Mammary epithelial cell (primary cell): ENCODE data around the gene AP2B1.

Experiments used
- EZH2 ChIP-seq: IDR thresholded peaks from 2 replicates; pipeline ENCODE4 v1.6.1; 2012; ENCODE audit warnings: low read length, inconsistent platforms, borderline replicate concordance
- TF ChIP-seq, protein P1 (sequence below), 2 donors: IDR thresholded peaks in 1 of 2; conservative IDR thresholded peaks in 1 of 2; 2 replicates each; pipeline ENCODE4 v1.5.1; 2011 to 2012; ENCODE audit warnings: inconsistent platforms in 2 of 2, low read length in 2 of 2, mild to moderate bottlenecking in 2 of 2, control low read depth in 1 of 2, low read depth in 1 of 2; ENCODE audit not compliant: insufficient read depth in 1 of 2; ENCODE audit errors: extremely low read depth in 1 of 2

DNA sequence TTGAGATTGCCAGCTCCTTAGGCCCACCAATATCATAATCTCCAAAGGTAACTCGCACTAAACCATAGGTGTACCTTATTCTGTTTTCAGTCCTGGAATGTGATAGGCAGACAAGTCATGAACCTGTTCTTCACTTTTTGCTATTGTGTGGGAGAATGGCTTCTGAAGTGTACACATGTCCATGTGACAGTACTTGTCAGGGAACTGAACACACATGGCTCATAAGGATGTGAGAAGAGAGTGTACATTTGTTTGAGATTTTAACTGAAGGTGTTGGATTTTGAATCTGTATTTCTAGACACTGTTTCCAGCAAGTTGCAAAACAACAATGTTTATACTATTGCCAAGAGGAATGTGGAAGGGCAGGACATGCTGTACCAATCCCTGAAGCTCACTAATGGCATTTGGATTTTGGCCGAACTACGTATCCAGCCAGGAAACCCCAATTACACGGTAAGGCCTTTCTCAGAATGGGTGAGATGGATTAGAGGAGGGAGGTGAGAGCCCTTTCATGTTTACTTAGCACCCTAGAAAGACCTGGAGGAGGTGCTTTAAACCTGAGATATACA, 129.9 kb downstream of the AP2B1 start:
- no peak for TF ChIP-seq EZH2
- TF ChIP-seq, protein P1, sequence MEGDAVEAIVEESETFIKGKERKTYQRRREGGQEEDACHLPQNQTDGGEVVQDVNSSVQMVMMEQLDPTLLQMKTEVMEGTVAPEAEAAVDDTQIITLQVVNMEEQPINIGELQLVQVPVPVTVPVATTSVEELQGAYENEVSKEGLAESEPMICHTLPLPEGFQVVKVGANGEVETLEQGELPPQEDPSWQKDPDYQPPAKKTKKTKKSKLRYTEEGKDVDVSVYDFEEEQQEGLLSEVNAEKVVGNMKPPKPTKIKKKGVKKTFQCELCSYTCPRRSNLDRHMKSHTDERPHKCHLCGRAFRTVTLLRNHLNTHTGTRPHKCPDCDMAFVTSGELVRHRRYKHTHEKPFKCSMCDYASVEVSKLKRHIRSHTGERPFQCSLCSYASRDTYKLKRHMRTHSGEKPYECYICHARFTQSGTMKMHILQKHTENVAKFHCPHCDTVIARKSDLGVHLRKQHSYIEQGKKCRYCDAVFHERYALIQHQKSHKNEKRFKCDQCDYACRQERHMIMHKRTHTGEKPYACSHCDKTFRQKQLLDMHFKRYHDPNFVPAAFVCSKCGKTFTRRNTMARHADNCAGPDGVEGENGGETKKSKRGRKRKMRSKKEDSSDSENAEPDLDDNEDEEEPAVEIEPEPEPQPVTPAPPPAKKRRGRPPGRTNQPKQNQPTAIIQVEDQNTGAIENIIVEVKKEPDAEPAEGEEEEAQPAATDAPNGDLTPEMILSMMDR (conservative IDR thresholded peaks at IDR 0.05 in 1 of 2, IDR thresholded peaks at IDR 0.05 in 1 of 2; ENCODE audit: extremely low read depth in 1 of 2, insufficient read depth in 1 of 2, low read depth in 1 of 2, low read length in 2 of 2), result no peak
